Neural cell (in vitro differentiated cells): ENCODE measurements around the gene NRG2. TPM values are rescaled to one million over a fixed set of nuclear protein-coding genes. Genes with fewer than 3 reads are reported as not detected.
A peak's percentile ranks its signal among the peaks of the same experiment; 100 is the strongest.

ENCODE experiments used
- H2AFZ ChIP-seq: fragments of 200-600, 300-800 bp; sonication (generic), shearing (Covaris generic); 2 replicates; pipeline ENCODE4 v1.6.0; 2014; ENCODE audit warnings: low read depth, mild to moderate bottlenecking, antibody characterized with exemption, low read length, moderate library complexity
- H3F3A ChIP-seq: fragments of 200-600 bp; shearing (Covaris generic); 2 replicates; pipeline ENCODE4 v1.6.1; 2016; ENCODE audit warnings: mild to moderate bottlenecking, moderate library complexity, mixed read lengths, antibody characterized with exemption, low read length; ENCODE audit not compliant: insufficient read depth, poor library complexity, severe bottlenecking
- H3K27ac ChIP-seq: fragments of 200-600, 300-800 bp; sonication (generic), shearing (Covaris generic); 2 replicates; pipeline ENCODE4 v1.5.1; 2014; ENCODE audit warnings: mild to moderate bottlenecking, low read length, moderate library complexity
- H3K27me3 ChIP-seq: fragments of 300-800, 200-600 bp; sonication (generic), shearing (Covaris generic); 2 replicates; pipeline ENCODE4 v1.6.0; 2014; ENCODE audit warnings: mild to moderate bottlenecking, low read depth, low read length, moderate library complexity; ENCODE audit not compliant: insufficient read depth
- H3K36me3 ChIP-seq: fragments of 300-800, 200-600 bp; sonication (generic), shearing (Covaris generic); 2 replicates; pipeline ENCODE4 v1.5.1; 2014; ENCODE audit warnings: mild to moderate bottlenecking, antibody characterized with exemption, low read length, moderate library complexity; ENCODE audit not compliant: insufficient read depth
- H3K4me2 ChIP-seq: fragments of 300-800, 200-600 bp; sonication (generic), shearing (Covaris generic); 2 replicates; pipeline ENCODE4 v1.6.0; 2014; ENCODE audit warnings: mild to moderate bottlenecking, low read length
- H3K4me3 ChIP-seq: fragments of 300-800, 200-600 bp; sonication (generic), shearing (Covaris generic); 2 replicates; pipeline ENCODE4 v1.5.1; 2014; ENCODE audit warnings: mild to moderate bottlenecking, low read length, moderate library complexity
- H3K79me2 ChIP-seq: fragments of 200-600 bp; shearing (Covaris generic); replicated peaks from 2 replicates; pipeline ENCODE4 v1.6.0; 2014; ENCODE audit warnings: mild to moderate bottlenecking, low read length, moderate library complexity; ENCODE audit not compliant: insufficient read depth
- H3K9ac ChIP-seq: fragments of 300-800, 200-600 bp; sonication (generic), shearing (Covaris generic); 2 replicates; pipeline ENCODE4 v1.6.1; 2016; ENCODE audit warnings: mild to moderate bottlenecking, low read length, mixed read lengths
- H3K9me2 ChIP-seq: fragments of 200-600 bp; shearing (Covaris generic); 2 replicates; pipeline ENCODE4 v1.6.1; 2016; ENCODE audit warnings: mild to moderate bottlenecking, low read length, mixed read lengths; ENCODE audit not compliant: insufficient read depth
- H3K9me3 ChIP-seq: fragments of 200-600, 300-800 bp; sonication (generic), shearing (Covaris generic); 2 replicates; pipeline ENCODE4 v1.6.1; 2016; ENCODE audit warnings: mild to moderate bottlenecking, mixed run types, low read length, moderate library complexity, mixed read lengths
- H4K20me1 ChIP-seq: fragments of 200-600 bp; shearing (Covaris generic); 2 replicates; pipeline ENCODE4 v1.6.1; 2016; ENCODE audit warnings: mild to moderate bottlenecking, mixed run types; ENCODE audit not compliant: insufficient read depth
- CTCF ChIP-seq: fragments of 450-650 bp; IDR thresholded peaks from 2 replicates; pipeline ENCODE4 v1.5.1; 2014; ENCODE audit warnings: antibody characterized with exemption, mild to moderate bottlenecking, moderate library complexity; ENCODE audit not compliant: poor library complexity, severe bottlenecking
- EP300 ChIP-seq: fragments of 450-650 bp; conservative IDR thresholded peaks from 2 replicates; pipeline ENCODE4 v1.6.1; 2014; ENCODE audit warnings: antibody characterized with exemption, mild to moderate bottlenecking, moderate library complexity; ENCODE audit not compliant: poor library complexity, severe bottlenecking
- EZH2 ChIP-seq: fragments of 200-600, 300-800 bp; shearing (Covaris generic), sonication (generic); IDR thresholded peaks from 2 replicates; pipeline ENCODE4 v1.6.1; 2014; ENCODE audit warnings: antibody characterized with exemption, low read length, borderline replicate concordance, mild to moderate bottlenecking; ENCODE audit not compliant: insufficient read depth, poor library complexity, severe bottlenecking
- MXI1 ChIP-seq: fragments of 450-650 bp; conservative IDR thresholded peaks from 2 replicates; pipeline ENCODE4 v1.6.1; 2014; ENCODE audit warnings: antibody characterized with exemption, mild to moderate bottlenecking; ENCODE audit not compliant: poor library complexity, severe bottlenecking
- POLR2AphosphoS5 ChIP-seq: IDR thresholded peaks from 2 replicates; pipeline ENCODE4 v1.6.1; 2012
- RAD21 ChIP-seq: fragments of 450-650 bp; conservative IDR thresholded peaks from 2 replicates; pipeline ENCODE4 v1.6.1; 2014; ENCODE audit warnings: antibody characterized with exemption, mild to moderate bottlenecking, moderate library complexity
- REST ChIP-seq: IDR thresholded peaks from 2 replicates; pipeline ENCODE4 v1.6.1; 2012; ENCODE audit warnings: borderline replicate concordance
- SMC3 ChIP-seq: fragments of 450-650 bp; conservative IDR thresholded peaks from 2 replicates; pipeline ENCODE4 v1.6.1; 2014; ENCODE audit warnings: antibody characterized with exemption, mild to moderate bottlenecking, moderate library complexity; ENCODE audit not compliant: poor library complexity
- TAF1 ChIP-seq: IDR thresholded peaks from 2 replicates; pipeline ENCODE4 v1.6.1; 2012; ENCODE audit warnings: low read depth
- polyA plus RNA-seq: library from polyadenylated mRNA; depleted of rRNA; stranded (reverse); fragments of >200 nt; gene quantifications from 2 replicates; pipeline ENCODE4 v1.2.3, GENCODE V29; 2014

NRG2 gene
- polyA plus RNA-seq, 1 donor from 2014 or later: 5.4 TPM

GRCh38 chr5:140041099-140041491, 2.0 kb downstream of the NRG2 start:
- H4K20me1 ChIP-seq: no peaks in the 10 kb centered on the region
- peak overlapping the region; percentile 89 for H3K4me3 ChIP-seq
- no peaks in the 10 kb centered on the region for H3F3A ChIP-seq
- no peak for TF ChIP-seq MXI1
- no peak for TF ChIP-seq RAD21
- no peak for TF ChIP-seq CTCF
- no peak for TF ChIP-seq TAF1
- no peak for TF ChIP-seq POLR2AphosphoS5
- TF ChIP-seq EZH2: no peak
- TF ChIP-seq SMC3: no peak
- no peak for TF ChIP-seq EP300
- no peak for TF ChIP-seq REST
- peak overlapping the region; percentile 36 for H3K4me2 ChIP-seq
- no peak overlapping the region for H3K27ac ChIP-seq
- no peaks in the 10 kb centered on the region for H3K9me3 ChIP-seq
- H3K9ac ChIP-seq: peak overlapping the region; percentile 83
- H3K79me2 ChIP-seq: no peaks in the 10 kb centered on the region
- H3K36me3 ChIP-seq: no peaks in the 10 kb centered on the region
- H3K9me2 ChIP-seq: no peaks in the 10 kb centered on the region
- H3K27me3 ChIP-seq: peaks cover 47% of the 10 kb centered on the region
- H2AFZ ChIP-seq: no peak overlapping the region

- H3K36me3 ChIP-seq: no peaks in the 10 kb centered on the region
- H3F3A ChIP-seq: no peaks in the 10 kb centered on the region
- no peaks in the 10 kb centered on the region for H3K9me2 ChIP-seq
- H3K27me3 ChIP-seq: peaks cover 49% of the 10 kb centered on the region
- H3K79me2 ChIP-seq: no peaks in the 10 kb centered on the region
- H3K9ac ChIP-seq: no peak overlapping the region
- H4K20me1 ChIP-seq: no peaks in the 10 kb centered on the region
- H2AFZ ChIP-seq: no peak overlapping the region
- TF ChIP-seq EP300: no peak
- no peak for TF ChIP-seq CTCF
- no peak for TF ChIP-seq EZH2
- no peak for TF ChIP-seq RAD21
- no peak for TF ChIP-seq REST
- no peak for TF ChIP-seq MXI1
- no peak for TF ChIP-seq TAF1
- no peak for TF ChIP-seq SMC3
- no peak for TF ChIP-seq POLR2AphosphoS5
- H3K4me2 ChIP-seq: peak overlapping the region; percentile 36
- H3K27ac ChIP-seq: no peak overlapping the region
- peak overlapping the region; percentile 89 for H3K4me3 ChIP-seq
- H3K9me3 ChIP-seq: no peaks in the 10 kb centered on the region
Observed at GRCh38 chr5:140040358-140040757, 2.7 kb downstream of the NRG2 start.
